ENCODE measurements around the gene CDKN2AIPNL. TPM values are rescaled to one million over a fixed set of nuclear protein-coding genes. Genes with fewer than 3 reads are reported as not detected.

The CDKN2AIPNL gene
- total and polyA plus RNA-seq, 11 donors = 26.6 to 87.5 (median 32.4) TPM

- 78 to 87% (median 80%) methylated on average over 7 of the region's 7 CpGs for WGBS, 4 donors
- H3K4me1 ChIP-seq = peaks cover 18 to 40% (median 37%) of the 10 kb centered on the region in 12 donors
- H3K36me3 ChIP-seq = no peaks in the 10 kb centered on the region
- H3K9me3 ChIP-seq = no peaks in the 10 kb centered on the region
- peak in 2 of 5 donors; percentile 33 to 37 for DNase-seq
- TF ChIP-seq POLR2A (IDR thresholded peaks at IDR 0.05) = no peak
- TF ChIP-seq CTCF (IDR thresholded peaks at IDR 0.05) = no peak
- peak overlapping the region; percentile 43 to 95 (median 84) for H3K27ac ChIP-seq
- peak overlapping the region in 1 of 12 donors; percentile 11 for H3K4me3 ChIP-seq
- no peaks in the 10 kb centered on the region for H3K27me3 ChIP-seq
- no peak for ATAC-seq
- intact Hi-C loops (cut with DNase I) = loop anchor here in 3 of 10 donors (1.0 to 10.0 kb wide), 5 partner anchors 26 to 126 kb away; partner anchors contain the start of gene UBE2B (in 1 of the 3)
Observed at GRCh38 chr5:134438721-134439123, 27.0 kb upstream of the CDKN2AIPNL start.

- no peaks in the 10 kb centered on the region for H3K27me3 ChIP-seq
- WGBS, 4 donors = 65 to 71% (median 67%) methylated on average over 5 to 7 of the region's 7 CpGs
- H3K9me3 ChIP-seq = no peaks in the 10 kb centered on the region
- TF ChIP-seq CTCF (IDR thresholded peaks at IDR 0.05) (no peak), POLR2A (IDR thresholded peaks at IDR 0.05) (no peak)
- H3K27ac ChIP-seq = peak overlapping the region; percentile 63 to 95 (median 84)
- peak; percentile 7 to 18 (median 10) for ATAC-seq
- H3K4me3 ChIP-seq = no peak overlapping the region
- intact Hi-C loops (cut with DNase I) = loop anchor here in 6 of 10 donors (1.0 to 10.0 kb wide), 7 partner anchors 25 to 127 kb away; partner anchors contain the start of gene UBE2B (in 1 of the 6)
- peak in 1 of 5 donors; percentile 69 for DNase-seq
- H3K36me3 ChIP-seq = no peaks in the 10 kb centered on the region
- H3K4me1 ChIP-seq = peaks cover 18 to 40% (median 37%) of the 10 kb centered on the region in 12 donors
Observed at GRCh38 chr5:134437847-134438581, 26.3 kb upstream of the CDKN2AIPNL start.

DNA sequence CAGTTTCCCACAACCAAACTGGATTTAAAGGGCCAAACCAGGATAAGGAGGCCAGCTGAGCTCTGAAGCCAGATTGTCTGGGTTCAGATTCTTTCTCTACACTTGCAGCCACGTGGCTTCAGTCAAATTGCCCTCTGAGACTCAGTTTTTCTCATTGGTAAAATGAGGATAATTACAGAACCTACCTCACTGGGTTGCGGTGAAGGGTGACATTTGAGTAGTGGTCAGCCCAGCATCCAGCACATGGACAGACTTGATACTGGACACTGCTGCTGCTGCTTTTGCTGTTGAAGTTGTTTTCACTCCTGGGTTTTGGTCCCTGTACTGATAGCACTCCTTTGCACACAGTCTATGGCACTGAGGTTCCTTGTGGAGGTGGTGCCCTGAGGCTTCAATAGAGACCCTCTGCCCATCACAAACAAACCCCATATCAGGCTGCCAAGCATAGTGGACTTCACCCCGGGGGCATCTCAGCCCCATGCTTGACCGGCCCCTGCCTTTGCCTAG lies 25.7 kb upstream of the CDKN2AIPNL start:
- no peaks in the 10 kb centered on the region for H3K36me3 ChIP-seq
- ATAC-seq (no peak), DNase-seq (no peak)
- no peaks in the 10 kb centered on the region for H3K9me3 ChIP-seq
- peaks cover 18 to 40% (median 37%) of the 10 kb centered on the region in 12 donors for H3K4me1 ChIP-seq
- no peaks in the 10 kb centered on the region for H3K27me3 ChIP-seq
- intact Hi-C loops (cut with DNase I) = loop anchor here in 5 of 10 donors (2.0 to 10.0 kb wide), 5 partner anchors 25 to 127 kb away; no protein-coding TSS in a partner anchor
- peak overlapping the region in 1 of 12 donors; percentile 20 for H3K4me3 ChIP-seq
- H3K27ac ChIP-seq = peak overlapping the region; percentile 41 to 95 (median 84)
- 73 to 94% (median 91%) methylated on average over 2 to 4 of the region's 4 CpGs for WGBS, 4 donors
- TF ChIP-seq POLR2A (IDR thresholded peaks at IDR 0.05) = no peak
- no peak for TF ChIP-seq CTCF (IDR thresholded peaks at IDR 0.05)
